ENCODE results near the gene PTPRK. TPM values are rescaled to one million over a fixed set of nuclear protein-coding genes. Genes with fewer than 3 reads are reported as not detected.

Gene PTPRK
- total and polyA plus RNA-seq, 2 of the 13 experiments (the other 11 are each of a cell fraction or from before 2014, with no cell fraction given), result 43.6 to 98.3 TPM

DNA sequence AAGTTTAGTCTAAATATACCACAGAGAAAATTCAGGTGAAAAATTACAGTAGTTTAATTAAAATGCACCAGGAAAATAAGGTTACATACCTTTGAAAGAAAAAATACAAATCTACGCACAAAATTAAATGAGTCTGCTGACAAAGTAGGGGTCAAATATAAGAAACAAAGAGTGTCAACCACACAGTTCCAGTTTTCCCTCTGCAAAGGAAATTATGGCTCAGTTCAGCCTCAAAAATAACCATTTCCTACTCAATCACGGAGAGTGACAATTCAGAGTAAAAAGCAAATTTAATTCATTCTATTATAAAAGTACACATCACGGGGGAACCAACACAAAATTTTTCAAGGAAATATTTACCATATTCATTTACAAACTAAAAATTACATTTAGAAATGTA is 124.8 kb downstream of the PTPRK start:
- DNase-seq (ENCODE audit: low spot score), result no peak
- Histone ChIP-seq H3K9ac (ENCODE audit: insufficient read depth, low read depth, low read length) (no peak overlapping the region), H3K36me3 (replicated peaks in 1 of 2; ENCODE audit: control insufficient read depth in 1 of 2, insufficient read depth in 2 of 2, low read length in 2 of 2) (peaks cover 0 to 9% of the 10 kb centered on the region in 2 experiments; a peak in 4 of 5 replicates), H4K20me1 (ENCODE audit: insufficient read depth, low read length) (no peaks in the 10 kb centered on the region), H3K27me3 (ENCODE audit: control insufficient read depth in 1 of 2, insufficient read depth in 2 of 2, low read length in 2 of 2) (no peaks in the 10 kb centered on the region), H3K27ac (ENCODE audit: extremely low read length, insufficient read depth, low read length) (no peak overlapping the region), H3K4me3 (replicated peaks in 1 of 3; ENCODE audit: insufficient read depth in 1 of 3, low read depth in 2 of 3, low read length in 3 of 3) (no peak overlapping the region), H3K4me2 (ENCODE audit: low read depth, low read length) (no peak overlapping the region), H2AFZ (ENCODE audit: low read length) (no peak overlapping the region), H3K9me3 (ENCODE audit: low read length) (no peaks in the 10 kb centered on the region), H3K79me2 (ENCODE audit: insufficient read depth, low read length) (peaks cover 12% of the 10 kb centered on the region), H3K4me1 (ENCODE audit: insufficient read depth, low read length) (no peaks in the 10 kb centered on the region)
- ATAC-seq, result no peak
- CTCF ChIA-PET (ENCODE audit: low intra/inter-chr PET ratio, low total read pairs), result no interaction called here
- WGBS (ENCODE audit: low lambda C conversion rate), result 96% methylated on average over 3 of the region's 3 CpGs
- TF ChIP-seq, protein P1, sequence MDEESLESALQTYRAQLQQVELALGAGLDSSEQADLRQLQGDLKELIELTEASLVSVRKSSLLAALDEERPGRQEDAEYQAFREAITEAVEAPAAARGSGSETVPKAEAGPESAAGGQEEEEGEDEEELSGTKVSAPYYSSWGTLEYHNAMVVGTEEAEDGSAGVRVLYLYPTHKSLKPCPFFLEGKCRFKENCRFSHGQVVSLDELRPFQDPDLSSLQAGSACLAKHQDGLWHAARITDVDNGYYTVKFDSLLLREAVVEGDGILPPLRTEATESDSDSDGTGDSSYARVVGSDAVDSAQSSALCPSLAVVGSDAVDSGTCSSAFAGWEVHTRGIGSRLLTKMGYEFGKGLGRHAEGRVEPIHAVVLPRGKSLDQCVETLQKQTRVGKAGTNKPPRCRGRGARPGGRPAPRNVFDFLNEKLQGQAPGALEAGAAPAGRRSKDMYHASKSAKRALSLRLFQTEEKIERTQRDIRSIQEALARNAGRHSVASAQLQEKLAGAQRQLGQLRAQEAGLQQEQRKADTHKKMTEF (CRISPR knock-in tag; IDR thresholded peaks at IDR 0.05), result no peak
- no peak for TF ChIP-seq CREB1 (IDR thresholded peaks at IDR 0.05)
- TF ChIP-seq CREB1 (CRISPR knock-in tag; IDR thresholded peaks at IDR 0.05), result 0 out of 2 replicates have a peak, but pooled peaks have one; percentile 15
- POLR2A ChIA-PET, result no interaction called here
- no peak for FAIRE-seq
- intact Hi-C loops (cut with micrococcal nuclease; ENCODE audit: unreplicated experiment), result no loop called here
- BruUV-seq (replicated peaks), result TSS peak; percentile 17
- in situ Hi-C loops (cut with HindIII; ENCODE audit: extremely low pct_ligation_motif_present, low pct_unique_long_range_greater_than_20kb), result no loop called here

DNA sequence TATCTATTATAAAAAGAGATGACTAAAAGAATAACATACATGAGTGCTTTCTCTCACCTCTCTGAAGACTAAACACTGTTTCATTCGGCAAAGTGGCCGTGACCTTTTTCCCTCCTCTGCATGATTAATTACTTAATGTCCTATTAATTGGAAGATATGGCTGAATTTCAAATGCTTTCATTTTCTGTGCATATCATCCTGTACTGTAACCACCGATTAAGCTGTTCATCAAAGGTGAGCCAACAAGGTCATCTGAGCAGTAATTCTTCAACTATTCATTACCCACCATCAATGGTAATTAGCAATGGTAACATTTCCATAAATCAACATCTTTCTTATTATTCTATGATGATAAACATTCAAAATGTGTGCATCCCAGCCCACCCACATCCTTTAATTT is 125.2 kb downstream of the PTPRK start:
- CTCF ChIA-PET (ENCODE audit: low intra/inter-chr PET ratio, low total read pairs), result no interaction called here
- Histone ChIP-seq H4K20me1 (ENCODE audit: insufficient read depth, low read length) (no peaks in the 10 kb centered on the region), H3K4me2 (ENCODE audit: low read depth, low read length) (no peak overlapping the region), H3K9ac (ENCODE audit: insufficient read depth, low read depth, low read length) (no peak overlapping the region), H3K4me3 (replicated peaks in 1 of 3; ENCODE audit: insufficient read depth in 1 of 3, low read depth in 2 of 3, low read length in 3 of 3) (no peak overlapping the region), H3K36me3 (replicated peaks in 1 of 2; ENCODE audit: control insufficient read depth in 1 of 2, insufficient read depth in 2 of 2, low read length in 2 of 2) (peaks cover 0 to 9% of the 10 kb centered on the region in 2 experiments; a peak in 4 of 5 replicates), H3K9me3 (ENCODE audit: low read length) (no peaks in the 10 kb centered on the region), H3K27ac (ENCODE audit: extremely low read length, insufficient read depth, low read length) (no peak overlapping the region), H2AFZ (ENCODE audit: low read length) (no peak overlapping the region), H3K4me1 (ENCODE audit: insufficient read depth, low read length) (no peaks in the 10 kb centered on the region), H3K27me3 (ENCODE audit: control insufficient read depth in 1 of 2, insufficient read depth in 2 of 2, low read length in 2 of 2) (no peaks in the 10 kb centered on the region), H3K79me2 (ENCODE audit: insufficient read depth, low read length) (peaks cover 8% of the 10 kb centered on the region)
- BruUV-seq (replicated peaks), result no TSS peak
- in situ Hi-C loops (cut with HindIII; ENCODE audit: extremely low pct_ligation_motif_present, low pct_unique_long_range_greater_than_20kb) (no loop called here), intact Hi-C loops (cut with micrococcal nuclease; ENCODE audit: unreplicated experiment) (no loop called here)
- WGBS (ENCODE audit: low lambda C conversion rate), result 98% methylated on average over 3 of the region's 3 CpGs
- FAIRE-seq (no peak), DNase-seq (ENCODE audit: low spot score) (no peak), ATAC-seq (no peak)
- POLR2A ChIA-PET, result no interaction called here
- TF ChIP-seq KDM1A (CRISPR knock-in tag; IDR thresholded peaks at IDR 0.05) (no peak), SRY (CRISPR knock-in tag; IDR thresholded peaks at IDR 0.05) (no peak), ZNF546 (CRISPR knock-in tag; conservative IDR thresholded peaks at IDR 0.05) (no peak), ZNF121 (CRISPR knock-in tag; IDR thresholded peaks at IDR 0.05) (no peak), RBFOX2 (IDR thresholded peaks at IDR 0.05; ENCODE audit: low read depth, low read length) (no peak)
- TF ChIP-seq, protein P2, sequence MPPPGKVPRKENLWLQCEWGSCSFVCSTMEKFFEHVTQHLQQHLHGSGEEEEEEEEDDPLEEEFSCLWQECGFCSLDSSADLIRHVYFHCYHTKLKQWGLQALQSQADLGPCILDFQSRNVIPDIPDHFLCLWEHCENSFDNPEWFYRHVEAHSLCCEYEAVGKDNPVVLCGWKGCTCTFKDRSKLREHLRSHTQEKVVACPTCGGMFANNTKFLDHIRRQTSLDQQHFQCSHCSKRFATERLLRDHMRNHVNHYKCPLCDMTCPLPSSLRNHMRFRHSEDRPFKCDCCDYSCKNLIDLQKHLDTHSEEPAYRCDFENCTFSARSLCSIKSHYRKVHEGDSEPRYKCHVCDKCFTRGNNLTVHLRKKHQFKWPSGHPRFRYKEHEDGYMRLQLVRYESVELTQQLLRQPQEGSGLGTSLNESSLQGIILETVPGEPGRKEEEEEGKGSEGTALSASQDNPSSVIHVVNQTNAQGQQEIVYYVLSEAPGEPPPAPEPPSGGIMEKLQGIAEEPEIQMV (CRISPR knock-in tag; IDR thresholded peaks at IDR 0.05; ENCODE audit: low read depth), result no peak
- TF ChIP-seq, protein P3, sequence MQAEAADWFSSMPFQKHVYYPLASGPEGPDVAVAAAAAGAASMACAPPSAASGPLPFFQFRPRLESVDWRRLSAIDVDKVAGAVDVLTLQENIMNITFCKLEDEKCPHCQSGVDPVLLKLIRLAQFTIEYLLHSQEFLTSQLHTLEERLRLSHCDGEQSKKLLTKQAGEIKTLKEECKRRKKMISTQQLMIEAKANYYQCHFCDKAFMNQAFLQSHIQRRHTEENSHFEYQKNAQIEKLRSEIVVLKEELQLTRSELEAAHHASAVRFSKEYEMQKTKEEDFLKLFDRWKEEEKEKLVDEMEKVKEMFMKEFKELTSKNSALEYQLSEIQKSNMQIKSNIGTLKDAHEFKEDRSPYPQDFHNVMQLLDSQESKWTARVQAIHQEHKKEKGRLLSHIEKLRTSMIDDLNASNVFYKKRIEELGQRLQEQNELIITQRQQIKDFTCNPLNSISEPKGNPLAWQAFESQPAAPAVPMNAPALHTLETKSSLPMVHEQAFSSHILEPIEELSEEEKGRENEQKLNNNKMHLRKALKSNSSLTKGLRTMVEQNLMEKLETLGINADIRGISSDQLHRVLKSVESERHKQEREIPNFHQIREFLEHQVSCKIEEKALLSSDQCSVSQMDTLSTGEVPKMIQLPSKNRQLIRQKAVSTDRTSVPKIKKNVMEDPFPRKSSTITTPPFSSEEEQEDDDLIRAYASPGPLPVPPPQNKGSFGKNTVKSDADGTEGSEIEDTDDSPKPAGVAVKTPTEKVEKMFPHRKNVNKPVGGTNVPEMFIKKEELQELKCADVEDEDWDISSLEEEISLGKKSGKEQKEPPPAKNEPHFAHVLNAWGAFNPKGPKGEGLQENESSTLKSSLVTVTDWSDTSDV (CRISPR knock-in tag; IDR thresholded peaks at IDR 0.05), result no peak
- TF ChIP-seq, protein P4, sequence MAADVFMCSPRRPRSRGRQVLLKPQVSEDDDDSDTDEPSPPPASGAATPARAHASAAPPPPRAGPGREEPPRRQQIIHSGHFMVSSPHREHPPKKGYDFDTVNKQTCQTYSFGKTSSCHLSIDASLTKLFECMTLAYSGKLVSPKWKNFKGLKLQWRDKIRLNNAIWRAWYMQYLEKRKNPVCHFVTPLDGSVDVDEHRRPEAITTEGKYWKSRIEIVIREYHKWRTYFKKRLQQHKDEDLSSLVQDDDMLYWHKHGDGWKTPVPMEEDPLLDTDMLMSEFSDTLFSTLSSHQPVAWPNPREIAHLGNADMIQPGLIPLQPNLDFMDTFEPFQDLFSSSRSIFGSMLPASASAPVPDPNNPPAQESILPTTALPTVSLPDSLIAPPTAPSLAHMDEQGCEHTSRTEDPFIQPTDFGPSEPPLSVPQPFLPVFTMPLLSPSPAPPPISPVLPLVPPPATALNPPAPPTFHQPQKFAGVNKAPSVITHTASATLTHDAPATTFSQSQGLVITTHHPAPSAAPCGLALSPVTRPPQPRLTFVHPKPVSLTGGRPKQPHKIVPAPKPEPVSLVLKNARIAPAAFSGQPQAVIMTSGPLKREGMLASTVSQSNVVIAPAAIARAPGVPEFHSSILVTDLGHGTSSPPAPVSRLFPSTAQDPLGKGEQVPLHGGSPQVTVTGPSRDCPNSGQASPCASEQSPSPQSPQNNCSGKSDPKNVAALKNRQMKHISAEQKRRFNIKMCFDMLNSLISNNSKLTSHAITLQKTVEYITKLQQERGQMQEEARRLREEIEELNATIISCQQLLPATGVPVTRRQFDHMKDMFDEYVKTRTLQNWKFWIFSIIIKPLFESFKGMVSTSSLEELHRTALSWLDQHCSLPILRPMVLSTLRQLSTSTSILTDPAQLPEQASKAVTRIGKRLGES (CRISPR knock-in tag; IDR thresholded peaks at IDR 0.05; ENCODE audit: borderline replicate concordance), result no peak

Data from HepG2 (cell line).